ENCODE data around the gene SESN3.
A peak's percentile ranks its signal among the peaks of the same experiment; 100 is the strongest.

Gene SESN3

GRCh38 chr11:95248666-95249467 lies 17.9 kb upstream of the SESN3 start:
- whole genome bisulfite sequencing, 2 experiments, result 57 to 61% methylated on average over 4 of the region's 4 CpGs
- H3K27me3 ChIP-seq (ENCODE audit: control insufficient read depth, insufficient read depth, low read length, poor library complexity, severe bottlenecking), result no peaks in the 10 kb centered on the region
- H3K27ac ChIP-seq (ENCODE audit: insufficient read depth, low read depth, low read length, poor library complexity, severe bottlenecking), result peak overlapping the region; percentile 75

GRCh38 chr11:95247883-95248282 lies 16.9 kb upstream of the SESN3 start:
- no peak overlapping the region for H3K27ac ChIP-seq (ENCODE audit: insufficient read depth, low read depth, low read length, poor library complexity, severe bottlenecking)
- H3K27me3 ChIP-seq (ENCODE audit: control insufficient read depth, insufficient read depth, low read length, poor library complexity, severe bottlenecking), result no peaks in the 10 kb centered on the region
- H3K4me1 ChIP-seq (ENCODE audit: control insufficient read depth, insufficient read depth, low read length), result peaks cover 31% of the 10 kb centered on the region
- WGBS, 2 experiments, result 90 to 91% methylated on average over 3 of the region's 3 CpGs
- H3K4me3 ChIP-seq (ENCODE audit: insufficient read depth, low read depth, low read length), result no peak overlapping the region
- H3K36me3 ChIP-seq (ENCODE audit: control insufficient read depth, insufficient read depth, low read length), result no peaks in the 10 kb centered on the region
- no peaks in the 10 kb centered on the region for H3K9me3 ChIP-seq (ENCODE audit: control insufficient read depth, low read length)

More at GRCh38 chr11:95248666-95249467, 17.9 kb upstream of the SESN3 start:
- peaks cover 40% of the 10 kb centered on the region for H3K4me1 ChIP-seq (ENCODE audit: control insufficient read depth, insufficient read depth, low read length)
- H3K4me3 ChIP-seq (ENCODE audit: insufficient read depth, low read depth, low read length), result no peak overlapping the region
- H3K36me3 ChIP-seq (ENCODE audit: control insufficient read depth, insufficient read depth, low read length), result no peaks in the 10 kb centered on the region
- H3K9me3 ChIP-seq (ENCODE audit: control insufficient read depth, low read length), result no peaks in the 10 kb centered on the region

- no peaks in the 10 kb centered on the region for H3K27me3 ChIP-seq (ENCODE audit: control insufficient read depth, insufficient read depth, low read length, poor library complexity, severe bottlenecking)
- H3K36me3 ChIP-seq (ENCODE audit: control insufficient read depth, insufficient read depth, low read length), result no peaks in the 10 kb centered on the region
- H3K4me1 ChIP-seq (ENCODE audit: control insufficient read depth, insufficient read depth, low read length), result peaks cover 24% of the 10 kb centered on the region
- no peaks in the 10 kb centered on the region for H3K9me3 ChIP-seq (ENCODE audit: control insufficient read depth, low read length)
- H3K27ac ChIP-seq (ENCODE audit: insufficient read depth, low read depth, low read length, poor library complexity, severe bottlenecking), result no peak overlapping the region
- WGBS, 2 experiments, result 88 to 94% methylated on average over 1 of the region's 1 CpG
- H3K4me3 ChIP-seq (ENCODE audit: insufficient read depth, low read depth, low read length), result no peak overlapping the region
These were observed 16.2 kb upstream of the SESN3 start for GRCh38 chr11:95247127-95247684.

GRCh38 chr11:95245581-95245980 lies 14.6 kb upstream of the SESN3 start:
- peak overlapping the region; percentile 27 for H3K27ac ChIP-seq (ENCODE audit: insufficient read depth, low read depth, low read length, poor library complexity, severe bottlenecking)
- no peak overlapping the region for H3K4me3 ChIP-seq (ENCODE audit: insufficient read depth, low read depth, low read length)
- H3K9me3 ChIP-seq (ENCODE audit: control insufficient read depth, low read length), result no peaks in the 10 kb centered on the region
- peaks cover 22% of the 10 kb centered on the region for H3K4me1 ChIP-seq (ENCODE audit: control insufficient read depth, insufficient read depth, low read length)
- H3K36me3 ChIP-seq (ENCODE audit: control insufficient read depth, insufficient read depth, low read length), result no peaks in the 10 kb centered on the region
- 100% methylated on average over 1 of the region's 1 CpG for WGBS, 2 experiments
- H3K27me3 ChIP-seq (ENCODE audit: control insufficient read depth, insufficient read depth, low read length, poor library complexity, severe bottlenecking), result no peaks in the 10 kb centered on the region

- WGBS, 2 experiments, result 34 to 46% methylated on average over 2 of the region's 3 CpGs
- peak overlapping the region; percentile 27 for H3K27ac ChIP-seq (ENCODE audit: insufficient read depth, low read depth, low read length, poor library complexity, severe bottlenecking)
These were observed 14.0 kb upstream of the SESN3 start for GRCh38 chr11:95245038-95245437.

GRCh38 chr11:95243673-95244072 lies 12.7 kb upstream of the SESN3 start:
- Histone ChIP-seq H3K27me3 (ENCODE audit: control insufficient read depth, insufficient read depth, low read length, poor library complexity, severe bottlenecking) (no peaks in the 10 kb centered on the region), H3K4me1 (ENCODE audit: control insufficient read depth, insufficient read depth, low read length) (peaks cover 16% of the 10 kb centered on the region), H3K9me3 (ENCODE audit: control insufficient read depth, low read length) (no peaks in the 10 kb centered on the region), H3K27ac (ENCODE audit: insufficient read depth, low read depth, low read length, poor library complexity, severe bottlenecking) (no peak overlapping the region), H3K36me3 (ENCODE audit: control insufficient read depth, insufficient read depth, low read length) (no peaks in the 10 kb centered on the region), H3K4me3 (ENCODE audit: insufficient read depth, low read depth, low read length) (no peak overlapping the region)
- WGBS, 2 experiments, result 80 to 90% methylated on average over 1 to 2 of the region's 2 CpGs

More at GRCh38 chr11:95245038-95245437, 14.0 kb upstream of the SESN3 start:
- no peaks in the 10 kb centered on the region for H3K36me3 ChIP-seq (ENCODE audit: control insufficient read depth, insufficient read depth, low read length)
- no peaks in the 10 kb centered on the region for H3K9me3 ChIP-seq (ENCODE audit: control insufficient read depth, low read length)
- H3K27me3 ChIP-seq (ENCODE audit: control insufficient read depth, insufficient read depth, low read length, poor library complexity, severe bottlenecking), result no peaks in the 10 kb centered on the region
- no peak overlapping the region for H3K4me3 ChIP-seq (ENCODE audit: insufficient read depth, low read depth, low read length)
- peaks cover 22% of the 10 kb centered on the region for H3K4me1 ChIP-seq (ENCODE audit: control insufficient read depth, insufficient read depth, low read length)

GRCh38 chr11:95242845-95243605 lies 12.0 kb upstream of the SESN3 start:
- WGBS, 2 experiments, result 82 to 84% methylated on average over 6 of the region's 6 CpGs
- no peak overlapping the region for H3K27ac ChIP-seq (ENCODE audit: insufficient read depth, low read depth, low read length, poor library complexity, severe bottlenecking)

GRCh38 chr11:95242091-95242844 lies 11.3 kb upstream of the SESN3 start:
- H3K9me3 ChIP-seq (ENCODE audit: control insufficient read depth, low read length), result no peaks in the 10 kb centered on the region
- WGBS, 2 experiments, result 88 to 90% methylated on average over 8 of the region's 8 CpGs
- no peak overlapping the region for H3K4me3 ChIP-seq (ENCODE audit: insufficient read depth, low read depth, low read length)
- H3K27me3 ChIP-seq (ENCODE audit: control insufficient read depth, insufficient read depth, low read length, poor library complexity, severe bottlenecking), result no peaks in the 10 kb centered on the region
- peaks cover 15% of the 10 kb centered on the region for H3K4me1 ChIP-seq (ENCODE audit: control insufficient read depth, insufficient read depth, low read length)
- H3K27ac ChIP-seq (ENCODE audit: insufficient read depth, low read depth, low read length, poor library complexity, severe bottlenecking), result no peak overlapping the region
- H3K36me3 ChIP-seq (ENCODE audit: control insufficient read depth, insufficient read depth, low read length), result no peaks in the 10 kb centered on the region

More at GRCh38 chr11:95242845-95243605, 12.0 kb upstream of the SESN3 start:
- peaks cover 15% of the 10 kb centered on the region for H3K4me1 ChIP-seq (ENCODE audit: control insufficient read depth, insufficient read depth, low read length)
- H3K27me3 ChIP-seq (ENCODE audit: control insufficient read depth, insufficient read depth, low read length, poor library complexity, severe bottlenecking), result no peaks in the 10 kb centered on the region
- H3K9me3 ChIP-seq (ENCODE audit: control insufficient read depth, low read length), result no peaks in the 10 kb centered on the region
- no peak overlapping the region for H3K4me3 ChIP-seq (ENCODE audit: insufficient read depth, low read depth, low read length)
- no peaks in the 10 kb centered on the region for H3K36me3 ChIP-seq (ENCODE audit: control insufficient read depth, insufficient read depth, low read length)

GRCh38 chr11:95241681-95242081 lies 10.7 kb upstream of the SESN3 start:
- Histone ChIP-seq H3K9me3 (ENCODE audit: control insufficient read depth, low read length) (no peaks in the 10 kb centered on the region), H3K27me3 (ENCODE audit: control insufficient read depth, insufficient read depth, low read length, poor library complexity, severe bottlenecking) (no peaks in the 10 kb centered on the region), H3K27ac (ENCODE audit: insufficient read depth, low read depth, low read length, poor library complexity, severe bottlenecking) (no peak overlapping the region), H3K4me1 (ENCODE audit: control insufficient read depth, insufficient read depth, low read length) (peaks cover 12% of the 10 kb centered on the region), H3K36me3 (ENCODE audit: control insufficient read depth, insufficient read depth, low read length) (no peaks in the 10 kb centered on the region), H3K4me3 (ENCODE audit: insufficient read depth, low read depth, low read length) (no peak overlapping the region)
- WGBS, 2 experiments, result 88 to 89% methylated on average over 5 of the region's 5 CpGs

All from ectodermal cell (in vitro differentiated cells).